Measurements from ENCODE around the gene SAMSN1.

- TF ChIP-seq CTCF (IDR thresholded peaks at IDR 0.05) = no peak
- TF ChIP-seq EZH2phosphoT487 (IDR thresholded peaks at IDR 0.05) = no peak
- TF ChIP-seq EZH2 (IDR thresholded peaks at IDR 0.05) = no peak
These were observed 59.2 kb downstream of the SAMSN1 start for GRCh38 chr21:14486869-14487268.
